Measurements from ENCODE around the gene CYB561D1. TPM values are rescaled to one million over a fixed set of nuclear protein-coding genes. Genes with fewer than 3 reads are reported as not detected.

Gene CYB561D1
- total and polyA plus RNA-seq, 2 of the 13 experiments (the other 11 are each of a cell fraction or from before 2014, with no cell fraction given), result 3.9 to 4.1 TPM

- TF ChIP-seq HNF1B (CRISPR knock-in tag; IDR thresholded peaks at IDR 0.05) (0 out of 2 replicates have a peak, but pooled peaks have one; percentile 21), ZNF451 (CRISPR knock-in tag; IDR thresholded peaks at IDR 0.05) (0 out of 2 replicates have a peak, but pooled peaks have one; percentile 56), ZSCAN22 (CRISPR knock-in tag; IDR thresholded peaks at IDR 0.05) (no peak), HNF4A (CRISPR knock-in tag; IDR thresholded peaks at IDR 0.05) (peak; percentile 60), NR2F6 (IDR thresholded peaks at IDR 0.05) (peak; percentile 49), NR2F6 (CRISPR knock-in tag; IDR thresholded peaks at IDR 0.05) (peak; percentile 69), PAXIP1 (CRISPR knock-in tag; conservative IDR thresholded peaks at IDR 0.05) (peak; percentile 64), CCAR2 (optimal IDR thresholded peaks at IDR 0.05; ENCODE audit: low read depth, low read length) (no peak), KMT2B (CRISPR knock-in tag; IDR thresholded peaks at IDR 0.05) (no peak), GMEB1 (CRISPR knock-in tag; IDR thresholded peaks at IDR 0.05; ENCODE audit: borderline replicate concordance) (no peak), MTF1 (CRISPR knock-in tag; IDR thresholded peaks at IDR 0.05) (peak; percentile 92), ZBTB33 (CRISPR knock-in tag; IDR thresholded peaks at IDR 0.05) (no peak), ZMYM4 (CRISPR knock-in tag; IDR thresholded peaks at IDR 0.05) (0 out of 2 replicates have a peak, but pooled peaks have one; percentile 25), ATF3 (CRISPR knock-in tag; IDR thresholded peaks at IDR 0.05) (no peak), ZNF260 (CRISPR knock-in tag; IDR thresholded peaks at IDR 0.05; ENCODE audit: borderline replicate concordance, low read depth) (no peak), POLR2AphosphoS5 (IDR thresholded peaks at IDR 0.05; ENCODE audit: low read depth, low read length) (no peak), ZNF883 (CRISPR knock-in tag; IDR thresholded peaks at IDR 0.05; ENCODE audit: not compliant biosample characterization) (no peak), SP5 (CRISPR knock-in tag; IDR thresholded peaks at IDR 0.05; ENCODE audit: borderline replicate concordance, low read depth) (0 out of 2 replicates have a peak, but pooled peaks have one; percentile 9), ZNF639 (CRISPR knock-in tag; conservative IDR thresholded peaks at IDR 0.05) (no peak)
These were observed 50.3 kb downstream of the CYB561D1 start (continued) for GRCh38 chr1:109543988-109544735.
